ENCODE results near the gene ELK4.

- TF ChIP-seq CTCF (IDR thresholded peaks at IDR 0.05) (no peak), POLR2A (IDR thresholded peaks at IDR 0.05) (no peak), POLR2AphosphoS5 (IDR thresholded peaks at IDR 0.05) (no peak), EP300 (IDR thresholded peaks at IDR 0.05) (no peak)
Measured at GRCh38 chr1:205636732-205637131, 4.9 kb upstream of the ELK4 start.

Data from sigmoid colon (tissue), 4 donors.